CD4-positive, alpha-beta T cell treated with Interleukin-1 beta for 1 hour (primary cell): ENCODE measurements around the gene DNAJA2.

Source experiments
- DNase-seq, 2 donors: peaks; one replicate each; pipeline ENCODE4 v3.0.0-alpha.2; 2020 to 2022

The DNAJA2 gene

DNA sequence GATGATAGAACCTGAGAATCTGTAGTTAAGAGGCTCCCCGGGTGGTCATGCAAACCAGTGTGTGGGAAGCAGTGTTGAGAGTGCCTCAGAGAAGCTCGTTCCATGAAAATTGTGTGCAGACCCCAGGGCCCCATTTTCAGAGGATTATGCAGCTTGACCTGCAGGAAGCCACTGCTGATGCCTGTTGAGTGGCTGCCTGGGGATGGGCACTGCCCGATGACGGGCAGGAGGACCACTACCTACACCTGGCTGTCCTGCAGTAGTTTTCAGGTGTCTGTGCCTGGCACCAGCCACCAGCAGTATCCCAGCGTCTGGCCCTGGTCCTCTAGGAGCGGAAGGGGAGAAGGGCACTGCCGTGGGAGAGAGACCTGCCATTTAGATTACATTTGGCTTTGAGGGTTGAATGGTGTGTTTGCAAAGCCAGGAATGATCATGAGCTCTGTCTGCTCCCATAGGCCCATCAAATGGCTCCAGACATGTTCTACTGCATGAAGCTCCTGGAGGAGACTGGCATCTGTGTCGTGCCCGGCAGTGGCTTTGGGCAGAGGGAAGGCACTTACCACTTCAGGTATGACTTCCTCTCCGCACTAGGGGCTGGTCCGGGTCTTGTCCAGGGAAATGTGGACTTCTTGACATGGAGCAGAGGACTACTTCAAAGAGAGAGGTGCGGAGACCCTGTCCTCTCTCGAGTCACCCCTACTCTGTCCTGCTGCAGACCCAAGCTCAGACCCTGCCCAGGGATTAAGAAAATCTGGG is 46.8 kb downstream of the DNAJA2 start:
- DNase-seq: no peak

DNA sequence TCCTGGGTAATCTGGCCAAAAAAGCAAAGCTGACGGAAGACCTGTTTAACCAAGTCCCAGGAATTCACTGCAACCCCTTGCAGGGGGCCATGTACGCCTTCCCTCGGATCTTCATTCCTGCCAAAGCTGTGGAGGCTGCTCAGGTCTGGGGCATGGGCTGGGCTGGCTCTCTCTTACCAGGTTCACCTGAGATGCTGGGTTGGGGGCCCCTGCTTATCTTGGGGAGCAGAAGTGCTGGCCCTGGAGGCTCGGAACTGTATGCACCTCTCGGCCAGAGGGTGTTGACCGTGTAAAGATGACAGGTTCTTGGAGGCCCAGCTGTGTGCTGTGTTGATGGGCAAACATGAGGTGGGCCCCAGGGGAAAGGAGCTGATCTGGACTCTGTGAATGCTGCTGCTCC is 49.1 kb downstream of the DNAJA2 start:
- no peak for DNase-seq

DNA sequence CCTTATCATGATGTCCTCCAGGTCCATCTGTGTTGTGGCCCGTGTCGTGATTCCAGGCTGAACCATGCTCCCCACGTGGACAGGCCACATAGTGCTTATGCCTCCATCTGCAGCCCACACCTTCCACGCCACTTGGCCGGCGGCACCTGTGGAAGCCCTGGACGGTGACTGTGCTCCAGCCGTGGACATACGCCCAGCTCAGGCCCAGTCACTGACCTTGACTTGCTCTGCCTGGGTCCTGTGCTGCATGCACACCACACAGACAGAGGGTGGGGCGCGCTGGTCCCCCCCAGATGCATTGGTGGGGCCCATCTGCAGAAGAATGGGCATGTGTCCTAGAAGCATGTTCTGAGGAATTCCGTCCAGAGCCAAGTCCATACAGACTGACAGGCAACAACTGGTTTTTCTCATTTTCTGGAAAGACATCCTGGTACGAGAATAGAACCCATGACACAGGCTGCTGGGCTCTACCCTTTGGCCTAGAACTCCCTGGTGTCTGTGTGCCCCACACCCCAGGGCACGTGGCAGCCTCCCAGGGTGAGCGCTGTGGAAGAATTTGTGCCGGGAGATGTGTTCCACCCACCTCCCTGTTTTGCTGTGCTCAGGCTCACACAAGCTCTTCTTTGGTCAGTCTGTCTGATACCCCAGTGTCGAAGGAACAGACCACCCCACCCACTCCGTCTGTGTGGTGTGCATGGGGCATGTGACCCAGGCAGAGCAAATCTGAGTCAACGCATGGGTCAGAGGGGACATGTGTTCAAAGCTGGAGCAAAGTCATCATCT is 49.8 kb downstream of the DNAJA2 start:
- DNase-seq: no peak

DNA sequence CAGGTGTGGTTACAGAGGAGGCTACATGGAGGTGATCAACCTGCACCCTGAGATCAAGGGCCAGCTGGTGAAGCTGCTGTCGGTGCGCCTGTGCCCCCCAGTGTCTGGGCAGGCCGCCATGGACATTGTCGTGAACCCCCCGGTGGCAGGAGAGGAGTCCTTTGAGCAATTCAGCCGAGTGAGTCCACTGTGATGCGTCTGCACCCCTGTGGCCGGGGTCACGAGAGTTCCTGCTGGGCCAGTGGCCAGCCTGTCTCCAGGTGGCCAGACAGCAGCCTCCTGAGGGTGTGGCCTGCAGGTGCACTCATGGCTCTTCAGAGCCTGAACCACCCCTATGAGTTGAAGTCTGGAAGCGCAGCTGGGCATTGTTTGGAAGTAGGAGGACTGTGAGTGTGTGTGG is 51.2 kb downstream of the DNAJA2 start:
- no peak for DNase-seq

DNA sequence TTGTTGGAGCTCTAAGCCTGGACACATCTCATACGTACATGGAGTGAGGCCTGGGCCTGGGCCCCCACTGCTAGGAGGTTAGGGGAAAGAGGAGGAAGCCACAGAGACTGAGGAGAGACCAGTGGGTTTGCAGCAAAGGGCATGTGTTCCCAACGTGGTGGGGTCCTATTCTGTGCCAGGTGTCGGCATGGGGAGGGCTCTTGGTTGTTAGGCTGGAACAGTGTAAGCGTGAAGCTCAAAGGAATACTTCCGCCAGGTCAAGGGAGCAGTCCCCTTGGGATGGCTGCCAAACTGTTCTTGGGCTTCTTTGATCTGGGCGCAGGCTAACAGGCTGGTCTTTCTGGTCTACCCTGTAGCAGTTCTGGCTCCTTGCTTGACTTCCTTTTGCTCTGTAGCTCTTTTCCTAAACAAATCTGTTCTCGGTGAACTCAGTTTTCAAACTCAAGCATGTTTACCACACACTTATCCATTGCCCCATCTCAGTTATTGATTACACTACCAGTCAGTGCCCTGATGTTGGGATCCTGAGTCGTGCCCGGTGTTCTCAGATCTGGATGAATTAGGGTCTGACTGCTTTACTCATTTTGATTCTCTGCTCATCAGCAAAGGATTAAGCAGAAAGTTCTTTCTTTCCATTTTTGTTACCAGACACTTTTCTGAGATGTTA is 52.9 kb downstream of the DNAJA2 start:
- DNase-seq: no peak

DNA sequence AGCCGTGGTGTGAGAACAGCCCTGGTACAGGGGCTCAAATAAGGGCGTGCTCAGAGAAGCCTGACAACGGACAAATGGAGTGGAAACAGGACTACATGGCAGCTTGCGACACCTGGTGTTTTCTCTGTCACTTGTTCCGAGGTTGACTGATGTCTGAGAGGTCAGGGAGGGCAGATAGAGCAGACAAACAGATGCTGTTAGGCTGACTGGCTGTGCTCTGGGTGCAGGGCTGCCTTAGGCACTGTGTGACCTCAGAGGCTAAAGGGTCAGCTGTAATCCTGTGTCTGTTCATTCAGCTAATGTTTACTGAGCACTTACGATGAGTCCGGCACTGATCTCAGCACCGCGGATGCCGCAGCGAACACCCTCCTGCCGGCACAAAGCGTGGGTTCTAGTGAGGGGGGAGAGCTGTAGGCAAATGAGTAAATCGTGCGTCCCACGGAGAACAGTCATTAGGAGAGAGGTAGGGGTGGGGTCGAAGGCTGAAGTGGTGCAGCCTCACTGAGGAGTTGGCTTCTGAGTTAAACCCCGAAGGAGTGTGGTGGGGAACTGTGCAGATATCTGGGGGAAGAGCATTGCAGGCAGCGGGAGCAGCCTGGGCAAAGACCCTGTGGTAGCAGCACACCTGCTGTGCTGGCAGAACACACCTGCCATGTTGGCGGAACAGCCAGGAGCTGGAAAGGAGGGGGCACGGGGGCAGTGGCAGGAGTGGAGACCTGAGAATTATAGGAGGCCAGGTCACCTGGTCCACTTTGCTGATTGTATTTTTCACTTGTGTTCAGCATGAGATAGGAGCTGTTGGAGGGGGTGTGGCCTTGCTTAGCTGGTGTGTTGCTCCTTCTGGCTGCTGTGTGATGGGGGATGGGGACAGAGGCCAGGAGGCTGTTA is 54.3 kb downstream of the DNAJA2 start:
- DNase-seq: peak; percentile 3 to 13

DNA sequence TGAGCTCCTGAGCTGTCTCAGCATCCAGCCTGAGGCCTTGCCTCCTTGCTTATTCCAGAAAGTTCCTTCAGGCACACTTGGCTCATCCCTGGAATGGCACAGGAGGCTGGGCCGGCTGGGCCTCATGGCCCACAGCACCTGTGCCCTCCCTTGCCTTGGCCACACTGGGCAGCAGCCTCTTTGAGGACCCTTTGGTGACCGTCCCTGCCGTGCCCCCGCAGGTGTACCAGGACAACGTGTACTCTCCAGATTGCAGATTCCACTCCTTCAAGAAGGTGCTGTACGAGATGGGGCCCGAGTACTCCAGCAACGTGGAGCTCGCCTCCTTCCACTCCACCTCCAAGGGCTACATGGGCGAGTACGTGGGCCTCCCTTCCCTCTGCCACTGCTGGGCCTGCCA is 55.1 kb downstream of the DNAJA2 start:
- no peak for DNase-seq

DNA sequence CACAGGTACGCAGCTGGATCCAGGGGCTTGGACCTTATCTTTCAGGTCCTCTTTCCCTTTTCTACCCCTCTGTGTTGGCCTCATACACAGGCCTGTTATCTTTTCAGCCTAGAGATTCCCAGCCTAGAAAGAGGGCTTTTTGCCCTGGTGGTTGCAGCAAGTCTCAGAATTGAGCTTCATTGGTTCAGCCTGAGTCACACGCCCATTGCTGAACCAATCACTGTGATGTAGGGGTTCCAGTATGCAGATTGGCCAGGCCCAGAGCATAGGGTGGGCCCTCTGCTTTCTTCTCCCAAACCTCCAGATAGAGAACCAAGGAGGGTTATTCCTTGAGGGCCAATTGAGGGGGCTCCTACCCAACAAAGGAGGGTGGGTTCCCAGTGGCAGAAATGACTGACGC is 56.5 kb downstream of the DNAJA2 start:
- DNase-seq: no peak

DNA sequence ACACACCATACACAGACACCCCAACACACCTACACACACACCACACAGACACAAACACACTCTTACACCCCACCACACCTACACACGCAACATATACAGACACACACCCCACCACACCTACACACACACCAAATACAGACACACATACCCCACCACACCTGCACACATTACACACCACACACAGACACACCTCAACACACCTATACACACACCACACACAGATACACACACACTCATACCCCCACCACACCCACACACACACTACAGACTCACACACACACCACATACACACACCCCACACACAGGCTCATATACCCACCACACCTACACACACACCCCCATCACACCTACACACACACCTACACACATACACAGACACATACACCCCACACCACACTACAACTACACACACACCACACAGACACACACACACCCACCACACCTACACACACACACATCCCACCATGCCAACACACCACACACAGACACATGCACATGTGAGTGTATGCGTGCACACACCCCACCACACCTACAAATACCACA is 57.9 kb downstream of the DNAJA2 start:
- DNase-seq: no peak

DNA sequence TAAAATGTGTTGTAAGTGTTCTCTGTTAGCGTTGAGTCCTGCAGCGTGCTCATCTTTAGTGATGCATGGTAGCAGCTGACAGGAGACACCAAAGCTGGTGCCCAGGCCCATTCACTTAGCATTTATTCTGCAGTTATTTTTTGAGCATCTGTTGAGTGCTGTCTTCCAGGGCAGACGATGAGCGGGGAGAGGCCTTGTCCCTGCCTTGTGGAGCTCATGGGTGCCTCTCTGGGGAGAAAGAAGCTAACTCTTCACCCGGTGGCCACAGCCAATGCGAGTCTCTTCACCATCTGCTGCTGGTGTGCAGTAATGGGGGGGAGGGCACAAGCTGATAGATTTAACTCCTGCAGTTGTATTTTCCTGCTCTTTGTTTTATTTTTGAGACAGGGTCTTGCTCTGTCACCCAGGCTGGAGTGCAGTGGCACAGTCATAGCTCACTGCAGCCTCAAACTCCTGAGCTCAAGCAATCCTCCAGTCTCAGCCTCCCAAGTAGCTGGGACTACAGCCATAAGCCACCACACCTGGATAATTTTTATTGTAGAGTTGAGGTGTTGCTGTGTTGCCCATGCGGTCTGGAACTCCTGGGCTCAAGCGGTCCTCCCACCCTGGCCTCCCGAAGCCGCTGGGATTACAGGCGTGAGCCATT is 58.8 kb downstream of the DNAJA2 start:
- no peak for DNase-seq

DNA sequence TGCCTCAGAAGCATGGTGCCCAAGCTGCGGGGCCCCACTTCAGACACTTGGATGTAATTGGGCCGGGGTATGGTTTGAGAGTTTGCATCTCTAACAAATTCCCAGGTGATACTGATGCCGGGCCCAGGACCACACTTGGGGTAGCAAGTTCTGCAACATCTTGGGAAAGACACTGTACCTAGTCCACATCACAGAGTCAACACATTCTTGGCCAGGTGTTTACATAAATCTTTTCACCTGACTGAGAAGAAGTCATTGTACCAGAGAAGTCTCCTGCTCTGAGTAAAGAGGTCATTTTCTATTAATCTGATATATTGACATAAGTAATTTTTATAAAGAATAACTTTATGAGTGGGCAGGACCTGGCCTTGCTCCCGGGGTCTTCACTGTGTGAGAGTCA is 61.8 kb downstream of the DNAJA2 start:
- DNase-seq: no peak

DNA sequence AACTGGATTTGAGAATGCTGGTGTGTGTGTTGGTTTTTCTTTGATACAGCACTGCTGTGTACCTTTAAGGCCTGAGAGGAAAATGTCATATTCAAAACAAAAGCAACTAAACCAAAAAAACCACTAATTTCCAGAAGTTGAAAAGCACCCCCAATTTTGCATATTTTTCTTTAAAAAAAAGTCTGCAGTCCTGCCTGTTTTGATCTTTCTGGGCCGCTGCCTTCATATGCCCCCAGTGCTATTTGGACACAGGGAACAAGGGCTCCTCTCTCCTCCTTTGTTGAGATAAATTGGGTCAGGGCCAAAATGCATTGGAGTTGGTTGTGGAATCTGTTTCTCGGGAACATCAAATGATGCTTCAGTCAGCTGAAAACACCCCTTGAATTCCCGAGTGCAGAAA is 62.4 kb downstream of the DNAJA2 start:
- DNase-seq: no peak

DNA sequence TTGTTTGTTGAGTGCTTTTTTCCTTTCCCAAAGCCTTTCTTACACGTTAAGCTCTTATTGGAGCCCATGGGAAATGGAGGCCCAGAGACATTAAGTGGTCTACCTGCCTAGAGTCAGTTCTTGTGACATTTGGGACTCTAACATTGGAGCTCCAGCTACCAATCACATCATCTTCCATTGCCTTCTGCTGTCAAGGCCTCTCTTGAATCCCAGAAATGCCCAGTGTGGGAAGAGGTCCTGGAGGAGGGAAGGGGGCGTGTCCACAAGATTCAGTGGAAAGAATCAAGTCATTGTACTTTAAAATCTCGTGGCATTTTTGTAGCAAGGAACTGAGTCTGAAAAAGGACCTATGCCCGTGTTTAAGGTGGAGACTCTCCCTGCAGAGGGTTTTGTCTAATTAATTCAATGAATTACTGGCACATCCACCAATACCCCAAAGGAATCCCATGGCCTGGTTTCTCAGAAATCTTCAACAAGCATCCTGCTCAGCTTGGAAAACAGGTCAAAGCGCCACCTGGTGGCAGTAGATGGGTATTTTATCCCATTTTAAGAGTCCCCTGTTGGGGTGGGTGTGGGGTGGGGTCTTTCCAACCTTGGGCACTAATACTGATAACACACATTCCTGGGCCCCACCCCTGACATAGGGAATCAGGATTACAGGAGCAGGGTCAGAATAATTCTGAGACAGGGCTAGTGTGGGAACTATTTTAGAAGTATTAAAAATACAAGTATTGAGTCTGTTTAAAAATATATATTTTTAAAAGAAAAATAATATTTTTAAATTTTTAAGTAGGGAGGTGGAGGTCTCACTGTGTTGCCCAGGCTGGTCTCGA is 64.7 kb downstream of the DNAJA2 start:
- DNase-seq: peak; percentile 46 to 59

DNA sequence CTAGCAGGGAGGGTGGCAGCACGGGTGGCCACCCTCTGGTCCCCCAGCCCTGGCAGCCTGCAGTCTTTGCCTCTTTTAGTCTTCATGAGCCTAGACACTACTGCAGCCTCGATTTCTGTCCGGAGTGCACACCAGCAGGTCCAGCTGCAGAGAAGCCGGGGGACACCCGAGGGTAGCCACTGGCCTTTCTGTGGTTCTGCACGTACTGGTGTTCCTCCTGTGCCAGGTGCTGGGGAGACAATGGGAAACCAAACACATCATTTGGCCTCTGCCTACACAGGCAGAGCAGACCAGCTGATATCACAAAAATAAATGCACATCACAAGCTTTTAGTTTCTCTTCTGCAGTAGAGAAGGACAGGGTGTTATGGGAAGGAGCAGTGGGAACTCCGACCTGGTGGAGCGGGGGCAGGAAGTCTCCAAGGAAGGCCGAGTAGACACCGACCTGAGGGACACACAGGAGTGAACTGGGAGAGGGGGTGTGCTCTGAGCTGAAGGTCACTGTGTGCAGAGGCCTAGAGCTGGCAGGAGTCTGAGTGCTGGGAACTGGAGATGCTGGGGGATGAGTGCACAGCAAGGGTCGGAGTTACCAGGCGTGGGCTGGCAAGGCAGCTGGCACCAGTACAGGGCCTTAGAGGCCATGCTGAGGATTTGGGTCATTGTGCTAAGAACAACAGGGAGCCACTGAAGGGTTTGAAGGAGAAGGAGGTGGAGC is 66.3 kb downstream of the DNAJA2 start:
- no peak for DNase-seq

DNA sequence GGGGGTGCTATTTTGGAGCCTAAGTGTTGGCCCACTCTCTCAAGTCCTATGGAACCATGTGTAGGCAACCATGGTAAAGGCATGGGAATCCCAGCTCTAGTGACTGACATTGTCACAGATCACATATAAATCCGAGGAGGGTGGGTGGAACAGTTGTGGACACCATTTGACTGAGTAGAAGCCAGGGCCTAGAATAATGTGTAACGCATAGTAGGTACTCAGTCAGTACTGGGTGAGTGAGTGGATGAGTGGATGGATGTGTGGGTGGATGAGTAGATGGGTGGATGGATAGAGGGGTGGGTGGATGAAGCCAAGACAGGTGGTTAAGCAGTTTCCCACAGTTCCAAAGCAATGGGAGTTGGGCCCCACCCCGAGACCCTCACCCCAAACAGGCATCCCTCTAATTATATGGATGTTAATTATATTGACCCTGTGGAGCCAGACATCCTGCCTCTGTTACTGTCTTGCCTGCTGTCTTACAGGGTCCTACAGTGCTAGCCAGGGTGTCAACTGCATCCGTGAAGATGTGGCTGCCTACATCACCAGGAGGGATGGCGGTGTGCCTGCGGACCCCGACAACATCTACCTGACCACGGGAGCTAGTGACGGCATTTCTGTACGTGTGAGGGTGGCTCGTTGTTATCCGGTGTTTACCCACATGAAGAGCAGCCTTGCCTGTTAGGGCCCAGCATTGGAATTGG is 67.0 kb downstream of the DNAJA2 start:
- DNase-seq: no peak
